Progenitor cell of endocrine pancreas (in vitro differentiated cells): ENCODE measurements around the gene NFIL3. TPM values are rescaled to one million over a fixed set of nuclear protein-coding genes. Genes with fewer than 3 reads are reported as not detected.
A peak's percentile ranks its signal among the peaks of the same experiment; 100 is the strongest.

Experiments used
- DNase-seq: peaks from one replicate; pipeline ENCODE4 v3.0.0; 2021; ENCODE audit warnings: low spot score; ENCODE audit not compliant: unreplicated experiment
- H3K27ac Mint-ChIP-seq: 2 replicates; pipeline ENCODE4 v1.8.0; 2021; ENCODE audit warnings: mild to moderate bottlenecking, moderate library complexity, mixed read lengths
- H3K27me3 Mint-ChIP-seq: 2 replicates; pipeline ENCODE4 v1.8.0; 2021; ENCODE audit warnings: mixed read lengths
- H3K36me3 Mint-ChIP-seq: 2 replicates; pipeline ENCODE4 v1.8.0; 2022; ENCODE audit warnings: mixed read lengths; ENCODE audit not compliant: insufficient read depth
- H3K4me1 Mint-ChIP-seq: 2 replicates; pipeline ENCODE4 v1.8.0; 2021; ENCODE audit warnings: low read depth, mixed read lengths
- H3K4me3 Mint-ChIP-seq: 2 replicates; pipeline ENCODE4 v1.8.0; 2021; ENCODE audit warnings: low read depth, mild to moderate bottlenecking, moderate library complexity, mixed read lengths
- H3K9me3 Mint-ChIP-seq: 2 replicates; pipeline ENCODE4 v1.8.0; 2021; ENCODE audit warnings: low read depth, mixed read lengths
- total RNA-seq: library from RNA; stranded (reverse); gene quantifications from 2 replicates; pipeline ENCODE4 v1.2.1, GENCODE V29; 2021
- TF ChIP-seq, protein P1 (sequence below): fragments of 200-600 bp; sonication (generic); IDR thresholded peaks from one replicate; pipeline ENCODE4 v1.5.0; 2021; ENCODE audit warnings: antibody characterized with exemption, mild to moderate bottlenecking; ENCODE audit not compliant: unreplicated experiment

The NFIL3 gene
- total RNA-seq, 1 donor from 2014 or later, result 22.0 TPM

DNA sequence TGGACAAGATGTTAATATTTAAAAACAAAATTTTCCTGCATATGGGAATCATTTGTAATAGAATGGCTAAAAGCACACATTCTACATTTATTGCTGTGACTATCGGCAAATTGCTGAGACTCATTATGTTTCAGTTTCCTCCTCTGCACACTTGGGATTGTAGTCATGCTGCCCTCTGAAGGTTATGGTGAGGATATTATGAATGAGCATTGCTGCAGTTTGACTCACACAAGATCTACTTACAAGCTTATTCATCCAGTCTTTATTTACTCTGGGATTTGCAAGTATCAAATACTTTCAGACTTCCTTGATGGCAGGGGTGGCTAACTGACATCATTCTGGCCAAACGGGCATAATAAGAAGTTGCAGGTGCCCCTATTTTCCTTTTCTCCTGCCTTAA, 9.5 kb upstream of the NFIL3 start:
- no peaks in the 10 kb centered on the region for H3K4me1 Mint-ChIP-seq
- TF ChIP-seq, protein P1, sequence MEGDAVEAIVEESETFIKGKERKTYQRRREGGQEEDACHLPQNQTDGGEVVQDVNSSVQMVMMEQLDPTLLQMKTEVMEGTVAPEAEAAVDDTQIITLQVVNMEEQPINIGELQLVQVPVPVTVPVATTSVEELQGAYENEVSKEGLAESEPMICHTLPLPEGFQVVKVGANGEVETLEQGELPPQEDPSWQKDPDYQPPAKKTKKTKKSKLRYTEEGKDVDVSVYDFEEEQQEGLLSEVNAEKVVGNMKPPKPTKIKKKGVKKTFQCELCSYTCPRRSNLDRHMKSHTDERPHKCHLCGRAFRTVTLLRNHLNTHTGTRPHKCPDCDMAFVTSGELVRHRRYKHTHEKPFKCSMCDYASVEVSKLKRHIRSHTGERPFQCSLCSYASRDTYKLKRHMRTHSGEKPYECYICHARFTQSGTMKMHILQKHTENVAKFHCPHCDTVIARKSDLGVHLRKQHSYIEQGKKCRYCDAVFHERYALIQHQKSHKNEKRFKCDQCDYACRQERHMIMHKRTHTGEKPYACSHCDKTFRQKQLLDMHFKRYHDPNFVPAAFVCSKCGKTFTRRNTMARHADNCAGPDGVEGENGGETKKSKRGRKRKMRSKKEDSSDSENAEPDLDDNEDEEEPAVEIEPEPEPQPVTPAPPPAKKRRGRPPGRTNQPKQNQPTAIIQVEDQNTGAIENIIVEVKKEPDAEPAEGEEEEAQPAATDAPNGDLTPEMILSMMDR, result peak; percentile 20
- H3K4me3 Mint-ChIP-seq, result no peak overlapping the region
- no peak overlapping the region for H3K27ac Mint-ChIP-seq
- no peak for DNase-seq
- peaks cover 15% of the 10 kb centered on the region for H3K27me3 Mint-ChIP-seq
- H3K36me3 Mint-ChIP-seq, result no peaks in the 10 kb centered on the region
- no peaks in the 10 kb centered on the region for H3K9me3 Mint-ChIP-seq

DNA sequence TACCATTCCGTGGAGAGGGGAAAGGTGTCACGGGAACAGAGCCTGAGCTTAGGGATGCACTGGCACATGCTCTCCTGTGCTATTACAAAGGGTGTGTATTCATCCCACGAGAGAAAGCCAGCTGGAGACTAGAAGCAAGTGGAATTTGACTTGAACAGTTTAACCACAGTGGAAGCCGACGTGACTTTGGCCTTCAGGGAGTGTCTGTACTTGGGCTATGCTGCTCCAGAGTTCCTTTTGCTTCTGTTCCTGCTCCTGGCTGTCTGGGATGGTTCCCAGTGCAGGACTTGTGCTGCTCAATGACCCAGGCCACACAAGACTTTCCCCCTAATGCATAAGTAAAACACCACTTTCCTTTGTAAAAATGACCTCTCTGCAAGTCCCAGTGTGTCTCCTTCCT, 7.9 kb upstream of the NFIL3 start:
- TF ChIP-seq, protein P1, result no peak
- no peaks in the 10 kb centered on the region for H3K9me3 Mint-ChIP-seq
- DNase-seq, result no peak
- no peaks in the 10 kb centered on the region for H3K4me1 Mint-ChIP-seq
- H3K4me3 Mint-ChIP-seq, result no peak overlapping the region
- no peaks in the 10 kb centered on the region for H3K36me3 Mint-ChIP-seq
- no peak overlapping the region for H3K27ac Mint-ChIP-seq
- H3K27me3 Mint-ChIP-seq, result peaks cover 19% of the 10 kb centered on the region

DNA sequence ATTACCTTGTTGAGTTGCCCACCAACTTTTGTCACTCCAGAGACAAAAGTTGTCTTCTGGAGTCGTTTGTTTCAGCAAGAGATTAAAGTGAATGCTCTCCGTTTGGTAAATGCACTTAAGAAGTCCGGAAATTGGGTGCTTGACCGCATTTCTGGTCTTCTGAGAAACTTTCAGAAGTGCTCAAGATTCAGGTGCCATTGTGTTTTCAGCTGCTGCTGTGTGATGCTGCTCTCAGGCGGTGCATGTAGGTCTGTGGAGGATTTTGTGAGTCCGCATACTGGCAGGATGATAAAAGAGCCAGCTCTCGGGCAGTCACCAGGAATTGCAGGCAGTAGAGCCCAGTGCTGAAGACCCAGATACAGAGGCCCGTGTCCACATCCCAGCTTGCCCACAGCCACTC, 5.9 kb upstream of the NFIL3 start:
- Mint-ChIP-seq H3K27me3 (peaks cover 35% of the 10 kb centered on the region), H3K4me1 (peaks cover 6% of the 10 kb centered on the region), H3K36me3 (no peaks in the 10 kb centered on the region), H3K9me3 (no peaks in the 10 kb centered on the region), H3K4me3 (no peak overlapping the region), H3K27ac (no peak overlapping the region)
- DNase-seq, result no peak
- TF ChIP-seq, protein P1, result no peak

DNA sequence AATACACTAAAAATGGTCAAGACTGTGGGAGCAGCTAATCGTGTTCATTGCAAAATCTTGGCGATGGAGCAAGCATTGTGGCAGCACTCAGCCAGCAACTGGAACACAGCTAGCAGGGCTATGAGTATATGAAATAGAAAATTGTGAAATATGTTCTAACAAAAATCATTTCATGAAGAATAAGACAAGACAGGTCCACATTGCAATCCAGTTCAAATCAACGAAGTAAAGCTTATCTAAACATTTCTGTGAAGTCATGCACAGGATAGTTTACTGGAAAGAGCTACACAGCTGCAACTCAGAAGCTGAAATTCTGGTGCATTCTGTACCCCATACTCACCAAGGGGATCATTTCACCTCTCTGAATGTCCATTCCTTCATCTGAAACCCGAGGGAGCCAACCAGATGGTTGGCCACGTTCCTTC, 5.3 kb upstream of the NFIL3 start:
- Mint-ChIP-seq H3K4me3 (no peak overlapping the region), H3K4me1 (peaks cover 6% of the 10 kb centered on the region), H3K27me3 (peaks cover 36% of the 10 kb centered on the region), H3K9me3 (no peaks in the 10 kb centered on the region), H3K36me3 (no peaks in the 10 kb centered on the region), H3K27ac (no peak overlapping the region)
- TF ChIP-seq, protein P1, result no peak
- DNase-seq, result no peak

DNA sequence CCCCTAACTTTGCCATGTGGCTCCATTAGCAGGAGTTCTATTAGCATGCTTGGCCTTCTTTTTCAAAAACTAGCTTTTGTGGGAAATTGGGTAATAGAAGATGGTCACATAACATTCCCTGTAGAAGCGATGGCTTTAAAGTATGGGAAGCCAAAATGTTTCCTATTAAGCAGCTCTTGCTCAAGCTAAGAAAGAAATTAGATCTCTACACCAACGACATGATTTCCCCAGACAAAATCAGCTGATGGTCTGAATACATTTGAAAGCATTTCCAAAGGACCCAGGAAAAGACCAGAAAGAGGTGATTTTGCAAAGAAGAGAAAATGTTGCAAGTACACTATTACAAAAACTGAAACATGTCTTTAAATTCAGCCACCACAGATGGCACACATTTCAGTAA, 4.8 kb upstream of the NFIL3 start:
- DNase-seq, result no peak
- TF ChIP-seq, protein P1, result no peak
- Mint-ChIP-seq H3K4me1 (peaks cover 6% of the 10 kb centered on the region), H3K9me3 (no peaks in the 10 kb centered on the region), H3K4me3 (no peak overlapping the region), H3K36me3 (no peaks in the 10 kb centered on the region), H3K27me3 (peaks cover 36% of the 10 kb centered on the region), H3K27ac (no peak overlapping the region)

DNA sequence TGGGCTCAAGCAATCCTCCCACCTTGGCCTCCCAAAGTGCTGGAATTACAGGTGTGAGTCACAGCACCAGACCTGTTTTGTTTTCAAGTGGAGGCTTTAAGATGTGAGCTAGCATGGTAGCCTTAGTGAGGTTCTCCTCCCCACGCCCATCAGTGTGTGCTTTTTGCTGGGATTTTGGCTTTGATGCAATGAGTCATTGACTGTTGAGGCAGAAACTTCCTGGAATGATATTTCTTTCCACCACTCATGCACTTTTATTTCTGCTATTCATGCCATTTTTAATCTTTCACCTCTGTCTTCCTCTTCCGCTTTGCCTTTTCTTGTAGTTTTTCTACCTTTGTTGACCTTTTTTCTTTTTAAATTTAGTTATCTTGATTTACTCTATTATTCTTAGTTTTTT, 4.2 kb upstream of the NFIL3 start:
- Mint-ChIP-seq H3K4me1 (peaks cover 9% of the 10 kb centered on the region), H3K4me3 (no peak overlapping the region), H3K9me3 (no peaks in the 10 kb centered on the region), H3K27me3 (peaks cover 36% of the 10 kb centered on the region), H3K36me3 (no peaks in the 10 kb centered on the region), H3K27ac (no peak overlapping the region)
- TF ChIP-seq, protein P1, result no peak
- no peak for DNase-seq
